Measurements from ENCODE around the gene SUN3. TPM values are rescaled to one million over a fixed set of nuclear protein-coding genes. Genes with fewer than 3 reads are reported as not detected.
A peak's percentile ranks its signal among the peaks of the same experiment; 100 is the strongest.
"Not testable (repeated sequence)": the region's sequence is repeated elsewhere in the genome, so short reads cannot be mapped to it uniquely, and the experiment has no call there.

The SUN3 gene
- total and polyA plus RNA-seq, 2 experiments from 2014 or later, result not detected

- Histone ChIP-seq H3K36me3 (ENCODE audit: low read depth) (no peaks in the 10 kb centered on the region), H3K4me1 (ENCODE audit: insufficient read depth) (peaks cover 6% of the 10 kb centered on the region; the same call in 1 of the 2 replicates), H3F3A (ENCODE audit: insufficient read depth) (peaks cover 5% of the 10 kb centered on the region; the same call in 1 of the 2 replicates), H2AFZ (no peak overlapping the region), H3K79me2 (ENCODE audit: insufficient read depth) (no peaks in the 10 kb centered on the region), H3K9me2 (ENCODE audit: insufficient read depth) (no peaks in the 10 kb centered on the region), H3K4me3 (no peak overlapping the region), H3K27me3 (replicated peaks; ENCODE audit: insufficient read depth) (no peaks in the 10 kb centered on the region), H3K4me2 (ENCODE audit: unreplicated experiment) (no peak overlapping the region), H3K9me3 (ENCODE audit: low read depth) (no peaks in the 10 kb centered on the region), H4K20me1 (ENCODE audit: insufficient read depth) (no peaks in the 10 kb centered on the region), H3K9ac (no peak overlapping the region), H3K27ac (no peak overlapping the region)
- 64% methylated on average over 8 of the region's 8 CpGs for WGBS, 2 experiments (ENCODE audit: low coverage in 1 of 2, low lambda C conversion rate in 2 of 2, missing lambda C conversion rate in 2 of 2)
- in situ Hi-C loops (cut with MboI), result loop anchor here (10.0 kb wide), 1 partner anchor 106 kb away; no protein-coding TSS in a partner anchor
- DNase-seq, result peak; percentile 44
- no peak for TF ChIP-seq EZH2phosphoT487 (IDR thresholded peaks at IDR 0.05; ENCODE audit: insufficient read depth, low read depth)
- no peak for TF ChIP-seq EZH2 (IDR thresholded peaks at IDR 0.05; ENCODE audit: insufficient read depth, poor library complexity, severe bottlenecking)
These were observed 40.2 kb downstream of the SUN3 start for GRCh38 chr7:47988496-47989386.

- H3K9me2 ChIP-seq (ENCODE audit: insufficient read depth), result no peaks in the 10 kb centered on the region
These were observed 46.3 kb downstream of the SUN3 start for GRCh38 chr7:47982610-47983009.

GRCh38 chr7:47980648-47981047 lies 48.3 kb downstream of the SUN3 start:
- Histone ChIP-seq H3K4me1 (ENCODE audit: insufficient read depth) (peaks cover 18% of the 10 kb centered on the region; the same call in 1 of the 2 replicates), H3K79me2 (ENCODE audit: insufficient read depth) (peaks cover 21% of the 10 kb centered on the region), H3K36me3 (ENCODE audit: low read depth) (peaks cover 26% of the 10 kb centered on the region), H3F3A (ENCODE audit: insufficient read depth) (peaks cover 18% of the 10 kb centered on the region)
- in situ Hi-C loops (cut with MboI), result loop anchor here (10.0 kb wide), 1 partner anchor 114 kb away; no protein-coding TSS in a partner anchor
- H3K4me3 ChIP-seq; H3K27ac ChIP-seq; DNase-seq; H3K9ac ChIP-seq; H4K20me1 ChIP-seq (ENCODE audit: insufficient read depth); H2AFZ ChIP-seq; H3K9me2 ChIP-seq (ENCODE audit: insufficient read depth); H3K4me2 ChIP-seq (ENCODE audit: unreplicated experiment); H3K9me3 ChIP-seq (ENCODE audit: low read depth); H3K27me3 ChIP-seq (replicated peaks; ENCODE audit: insufficient read depth): not testable (repeated sequence)
- WGBS, 2 experiments (ENCODE audit: low coverage in 1 of 2, low lambda C conversion rate in 2 of 2, missing lambda C conversion rate in 2 of 2), result 90 to 97% methylated on average over 4 to 5 of the region's 5 CpGs

More at GRCh38 chr7:47982610-47983009, 46.3 kb downstream of the SUN3 start:
- no peak overlapping the region for H3K4me3 ChIP-seq
- 5% methylated on average over 2 of the region's 2 CpGs for WGBS, 2 experiments (ENCODE audit: low coverage in 1 of 2, low lambda C conversion rate in 2 of 2, missing lambda C conversion rate in 2 of 2)
- no peak overlapping the region for H3K9ac ChIP-seq
- peaks cover 18% of the 10 kb centered on the region; the same call in 1 of the 2 replicates for H3K4me1 ChIP-seq (ENCODE audit: insufficient read depth)
- in situ Hi-C loops (cut with MboI), result loop anchor here (10.0 kb wide), 1 partner anchor 112 kb away; no protein-coding TSS in a partner anchor
- H3F3A ChIP-seq (ENCODE audit: insufficient read depth), result peaks cover 18% of the 10 kb centered on the region
- H3K79me2 ChIP-seq (ENCODE audit: insufficient read depth), result peaks cover 13% of the 10 kb centered on the region
- H3K36me3 ChIP-seq (ENCODE audit: low read depth), result peaks cover 6% of the 10 kb centered on the region
- H3K27me3 ChIP-seq (replicated peaks; ENCODE audit: insufficient read depth), result no peaks in the 10 kb centered on the region
- no peak for TF ChIP-seq EZH2phosphoT487 (IDR thresholded peaks at IDR 0.05; ENCODE audit: insufficient read depth, low read depth)
- no peak for TF ChIP-seq EZH2 (IDR thresholded peaks at IDR 0.05; ENCODE audit: insufficient read depth, poor library complexity, severe bottlenecking)
- peak overlapping the region; percentile 22; the same call in 1 of the 2 replicates for H2AFZ ChIP-seq
- no peaks in the 10 kb centered on the region for H4K20me1 ChIP-seq (ENCODE audit: insufficient read depth)
- peak; percentile 55 for DNase-seq
- H3K27ac ChIP-seq, result no peak overlapping the region
- no peak overlapping the region for H3K4me2 ChIP-seq (ENCODE audit: unreplicated experiment)
- H3K9me3 ChIP-seq (ENCODE audit: low read depth), result no peaks in the 10 kb centered on the region

GRCh38 chr7:47979832-47980181 lies 49.1 kb downstream of the SUN3 start:
- H3K9me3 ChIP-seq (ENCODE audit: low read depth), result no peaks in the 10 kb centered on the region
- peak overlapping the region; percentile 86 for H3K9ac ChIP-seq
- H3K27me3 ChIP-seq (replicated peaks; ENCODE audit: insufficient read depth), result no peaks in the 10 kb centered on the region
- H3K4me3 ChIP-seq, result peak overlapping the region; percentile 93
- TF ChIP-seq EZH2phosphoT487 (IDR thresholded peaks at IDR 0.05; ENCODE audit: insufficient read depth, low read depth) (no peak), EZH2 (IDR thresholded peaks at IDR 0.05; ENCODE audit: insufficient read depth, poor library complexity, severe bottlenecking) (no peak)
- peak overlapping the region; percentile 83 for H3K4me2 ChIP-seq (ENCODE audit: unreplicated experiment)
- peak overlapping the region; percentile 72 for H3K27ac ChIP-seq
- peaks cover 31% of the 10 kb centered on the region for H3K36me3 ChIP-seq (ENCODE audit: low read depth)
- no peaks in the 10 kb centered on the region for H3K9me2 ChIP-seq (ENCODE audit: insufficient read depth)
- H3K79me2 ChIP-seq (ENCODE audit: insufficient read depth), result peaks cover 21% of the 10 kb centered on the region
- peaks cover 18% of the 10 kb centered on the region for H3F3A ChIP-seq (ENCODE audit: insufficient read depth)
- DNase-seq, result peak; percentile 12
- in situ Hi-C loops (cut with MboI), result loop anchor here (10.0 kb wide), 1 partner anchor 115 kb away; no protein-coding TSS in a partner anchor
- H2AFZ ChIP-seq, result peak overlapping the region; percentile 80
- no peaks in the 10 kb centered on the region for H4K20me1 ChIP-seq (ENCODE audit: insufficient read depth)
- 13 to 17% methylated on average over 7 of the region's 7 CpGs for WGBS, 2 experiments (ENCODE audit: low coverage in 1 of 2, low lambda C conversion rate in 2 of 2, missing lambda C conversion rate in 2 of 2)
- H3K4me1 ChIP-seq (ENCODE audit: insufficient read depth), result peaks cover 18% of the 10 kb centered on the region; the same call in 1 of the 2 replicates
